ENCODE data around the gene LRRC45.
A peak's percentile ranks its signal among the peaks of the same experiment; 100 is the strongest.

Gene LRRC45

DNA sequence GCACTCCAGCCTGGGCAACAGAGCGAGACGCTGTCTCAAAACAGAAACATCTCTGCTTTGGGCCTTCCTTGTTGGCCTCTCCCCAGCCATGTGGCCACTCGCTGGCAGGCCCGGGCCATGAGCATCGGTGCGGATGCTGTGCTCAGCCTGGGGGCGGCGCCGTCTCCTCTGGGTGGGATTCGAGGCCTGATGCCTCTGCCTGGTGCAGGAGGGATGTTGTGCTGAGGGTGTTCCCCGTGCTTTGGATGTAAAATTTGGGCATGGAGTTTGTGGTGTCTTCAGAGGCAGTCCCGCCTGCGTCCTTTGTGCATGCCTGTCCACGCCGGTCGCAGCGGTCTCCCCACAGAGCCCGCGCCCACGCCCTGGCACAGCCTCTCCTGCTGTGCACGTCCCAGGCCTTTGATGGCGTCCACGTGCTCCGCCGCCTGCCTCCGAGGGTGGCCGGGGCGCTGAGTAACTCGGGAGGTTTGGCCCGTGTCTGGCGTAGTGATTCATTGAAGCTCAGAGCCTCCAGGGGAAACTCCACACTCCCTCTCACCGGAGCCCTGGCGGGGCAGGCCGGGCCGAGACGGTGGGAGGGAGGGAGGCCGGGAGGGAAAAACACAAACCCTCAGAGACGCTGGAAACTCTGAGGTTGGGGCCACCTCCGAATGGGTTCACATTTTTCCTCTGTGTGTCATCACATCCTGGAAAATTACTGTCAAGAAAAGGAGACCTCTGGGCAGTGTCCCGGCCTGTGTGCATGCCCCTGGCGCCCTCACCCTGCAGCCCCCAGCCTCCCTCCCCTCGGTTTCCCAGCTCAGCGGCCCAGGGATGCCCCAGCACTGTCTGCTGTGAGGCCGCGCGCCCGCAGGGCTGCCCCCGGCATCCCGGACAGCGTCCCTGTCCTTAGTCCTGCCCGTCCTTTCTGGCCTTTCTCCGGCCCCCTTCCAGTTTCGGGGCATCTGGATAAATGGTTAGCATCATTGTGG, 19.4 kb upstream of the LRRC45 start:
- Histone ChIP-seq H3K4me2 (ENCODE audit: insufficient read depth, low read length, poor library complexity, severe bottlenecking) (no peak overlapping the region), H2AFZ (ENCODE audit: low read length) (peak overlapping the region; percentile 70), H3K4ac (ENCODE audit: low read length) (no peak overlapping the region), H3K27me3 (ENCODE audit: control insufficient read depth in 3 of 3, insufficient read depth in 3 of 3, low read depth in 1 of 3, low read length in 3 of 3) (no peaks in the 10 kb centered on the region), H3K14ac (ENCODE audit: low read length) (no peak overlapping the region), H3K9me3 (replicated peaks in 1 of 2; ENCODE audit: control insufficient read depth in 2 of 2, insufficient read depth in 1 of 2, low read depth in 1 of 2, low read length in 2 of 2) (no peaks in the 10 kb centered on the region), H3K4me1 (ENCODE audit: control insufficient read depth in 2 of 2, insufficient read depth in 1 of 2, low read depth in 1 of 2, low read length in 2 of 2) (peaks cover 5 to 13% of the 10 kb centered on the region in 2 donors), H4K8ac (ENCODE audit: low read depth, low read length) (no peak overlapping the region), H3K27ac (replicated peaks; ENCODE audit: low read length) (peak overlapping the region; percentile 35), H2BK12ac (ENCODE audit: low read length) (no peak overlapping the region), H3K23ac (ENCODE audit: low read depth, low read length, poor library complexity) (peak overlapping the region; percentile 49), H3K9ac (ENCODE audit: low read depth, low read length, poor library complexity) (peak overlapping the region; percentile 73), H3K4me3 (ENCODE audit: low read length in 2 of 2) (no peak overlapping the region), H2BK120ac (ENCODE audit: low read depth, low read length) (no peak overlapping the region), H4K91ac (ENCODE audit: low read depth, low read length, poor library complexity) (no peak overlapping the region), H2BK15ac (ENCODE audit: low read length) (no peak overlapping the region), H3K18ac (ENCODE audit: low read length) (peak overlapping the region; percentile 60), H3K36me3 (replicated peaks in 1 of 2; ENCODE audit: control insufficient read depth in 2 of 2, insufficient read depth in 2 of 2, low read length in 2 of 2) (no peaks in the 10 kb centered on the region), H2BK5ac (ENCODE audit: low read length) (no peak overlapping the region), H3K79me1 (ENCODE audit: low read depth, low read length) (peaks cover 14% of the 10 kb centered on the region), H2AK5ac (ENCODE audit: low read depth, low read length) (no peak overlapping the region)
- DNase-seq (ENCODE audit: low spot score), result no peak
- WGBS, 2 donors (ENCODE audit: extremely low coverage in 2 of 2, insufficient read length in 2 of 2, insufficient replicate concordance in 1 of 2), result no CpG with 5 or more reads among the region's 53 CpGs

DNA sequence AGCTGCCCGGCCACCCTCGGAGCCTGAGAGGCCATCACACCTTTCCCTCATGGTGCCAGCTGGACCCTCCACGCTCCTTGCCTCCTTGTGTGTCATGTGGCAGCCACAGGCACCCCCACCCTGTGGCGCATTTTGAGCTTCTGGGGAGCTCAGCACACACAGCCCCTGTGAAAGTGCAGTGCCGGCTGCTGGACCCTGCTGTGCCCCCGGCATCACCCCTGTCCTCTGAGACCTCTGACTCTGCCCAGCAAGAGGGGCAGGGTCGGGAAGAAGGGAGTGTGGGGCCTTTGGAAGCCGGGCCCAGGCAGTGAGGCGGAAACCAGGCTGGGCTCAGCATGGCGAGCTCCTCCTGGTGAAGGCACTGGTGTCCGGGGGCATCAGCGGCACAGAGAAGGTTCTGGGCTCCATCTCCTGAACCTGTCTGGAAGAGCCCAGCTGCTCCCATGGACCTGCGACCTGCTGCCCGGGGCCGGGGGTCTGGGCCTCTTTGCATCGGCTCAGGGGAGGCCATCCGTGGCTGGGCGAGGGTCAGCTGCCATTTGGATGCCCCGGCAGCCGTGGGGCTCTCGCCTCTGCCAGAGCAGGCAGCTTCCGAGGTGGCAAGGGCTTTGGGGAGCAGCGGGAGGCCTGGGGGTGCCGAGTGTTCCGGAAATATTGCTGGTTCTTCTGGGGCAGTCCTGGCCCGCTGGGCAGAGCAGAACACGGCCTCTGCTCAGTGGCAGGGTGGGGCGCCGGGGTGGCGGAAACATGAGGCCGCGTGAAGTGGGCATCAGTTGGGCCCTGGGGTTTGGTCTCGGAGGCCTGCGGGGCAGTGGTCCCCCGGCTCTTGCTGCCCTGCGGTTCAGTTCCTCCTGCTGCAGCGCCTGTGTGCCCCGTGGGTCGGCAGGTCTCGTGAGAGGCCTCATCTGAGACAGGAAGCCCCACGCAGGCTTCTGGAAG, 18.3 kb upstream of the LRRC45 start:
- no peaks in the 10 kb centered on the region for H3K36me3 ChIP-seq (replicated peaks in 1 of 2; ENCODE audit: control insufficient read depth in 2 of 2, insufficient read depth in 2 of 2, low read length in 2 of 2)
- WGBS, 2 donors (ENCODE audit: extremely low coverage in 2 of 2, insufficient read length in 2 of 2, insufficient replicate concordance in 1 of 2), result no CpG with 5 or more reads among the region's 41 CpGs

DNA sequence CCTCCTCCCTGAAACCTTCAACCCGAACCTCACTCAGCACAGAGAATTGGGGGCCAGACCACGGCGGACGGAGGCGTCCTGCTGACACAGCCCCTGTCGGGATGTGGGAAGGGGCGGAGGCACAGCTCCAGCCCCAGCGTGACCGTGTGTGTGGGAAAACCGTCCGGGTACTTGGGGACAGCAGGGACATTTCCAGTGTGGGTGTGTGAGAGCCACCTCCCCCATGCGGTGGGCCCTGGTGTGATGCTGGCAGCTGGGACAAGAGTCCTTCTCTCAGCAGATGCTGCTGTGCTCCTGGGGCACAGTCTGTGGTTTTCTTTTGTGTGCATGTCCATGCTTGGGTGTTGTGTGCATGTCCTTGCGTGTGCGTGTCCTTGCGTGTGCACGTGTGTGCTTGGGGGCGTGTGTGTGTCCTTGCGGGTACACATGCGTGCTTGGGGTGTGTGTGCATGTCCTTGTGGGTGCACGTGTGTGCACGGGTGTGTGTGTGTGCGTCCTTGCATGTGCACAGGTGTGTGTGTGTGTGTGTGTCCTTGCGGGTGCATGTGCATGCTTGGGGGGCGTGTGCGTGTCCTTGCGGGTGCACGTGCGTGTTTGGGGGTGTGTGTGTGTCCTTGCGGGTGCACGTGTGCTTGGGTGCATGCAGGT, 17.3 kb upstream of the LRRC45 start:
- H3K27me3 ChIP-seq (ENCODE audit: control insufficient read depth in 3 of 3, insufficient read depth in 3 of 3, low read depth in 1 of 3, low read length in 3 of 3), result no peaks in the 10 kb centered on the region
- H3K23ac ChIP-seq (ENCODE audit: low read depth, low read length, poor library complexity), result peak overlapping the region; percentile 80
- H2BK15ac ChIP-seq (ENCODE audit: low read length), result no peak overlapping the region
- peak overlapping the region; percentile 48 for H4K8ac ChIP-seq (ENCODE audit: low read depth, low read length)
- peak overlapping the region; percentile 63 for H3K9ac ChIP-seq (ENCODE audit: low read depth, low read length, poor library complexity)
- H2BK120ac ChIP-seq (ENCODE audit: low read depth, low read length), result no peak overlapping the region
- H3K9me3 ChIP-seq (replicated peaks in 1 of 2; ENCODE audit: control insufficient read depth in 2 of 2, insufficient read depth in 1 of 2, low read depth in 1 of 2, low read length in 2 of 2), result no peaks in the 10 kb centered on the region
- peak overlapping the region; percentile 63 for H3K14ac ChIP-seq (ENCODE audit: low read length)
- WGBS, 2 donors (ENCODE audit: extremely low coverage in 2 of 2, insufficient read length in 2 of 2, insufficient replicate concordance in 1 of 2), result no CpG with 5 or more reads among the region's 30 CpGs
- H3K4ac ChIP-seq (ENCODE audit: low read length), result peak overlapping the region; percentile 37
- H3K36me3 ChIP-seq (replicated peaks in 1 of 2; ENCODE audit: control insufficient read depth in 2 of 2, insufficient read depth in 2 of 2, low read length in 2 of 2), result no peaks in the 10 kb centered on the region
- no peak overlapping the region for H2AFZ ChIP-seq (ENCODE audit: low read length)
- peak overlapping the region; percentile 75 for H2AK5ac ChIP-seq (ENCODE audit: low read depth, low read length)
- peaks cover 5 to 13% of the 10 kb centered on the region in 2 donors for H3K4me1 ChIP-seq (ENCODE audit: control insufficient read depth in 2 of 2, insufficient read depth in 1 of 2, low read depth in 1 of 2, low read length in 2 of 2)
- peak overlapping the region in 1 of 2 donors; percentile 63 for H3K4me3 ChIP-seq (ENCODE audit: low read length in 2 of 2)
- DNase-seq (ENCODE audit: low spot score), result no peak
- H4K91ac ChIP-seq (ENCODE audit: low read depth, low read length, poor library complexity), result no peak overlapping the region
- peak overlapping the region; percentile 12 for H3K27ac ChIP-seq (replicated peaks; ENCODE audit: low read length)
- H3K79me1 ChIP-seq (ENCODE audit: low read depth, low read length), result peaks cover 9% of the 10 kb centered on the region
- no peak overlapping the region for H3K4me2 ChIP-seq (ENCODE audit: insufficient read depth, low read length, poor library complexity, severe bottlenecking)
- H3K18ac ChIP-seq (ENCODE audit: low read length), result peak overlapping the region; percentile 13
- peak overlapping the region; percentile 13 for H2BK5ac ChIP-seq (ENCODE audit: low read length)
- peak overlapping the region; percentile 94 for H2BK12ac ChIP-seq (ENCODE audit: low read length)

More for the DNA sequence above, 18.3 kb upstream of the LRRC45 start:
- no peak overlapping the region for H2AFZ ChIP-seq (ENCODE audit: low read length)
- no peaks in the 10 kb centered on the region for H3K9me3 ChIP-seq (replicated peaks in 1 of 2; ENCODE audit: control insufficient read depth in 2 of 2, insufficient read depth in 1 of 2, low read depth in 1 of 2, low read length in 2 of 2)
- peaks cover 14% of the 10 kb centered on the region for H3K79me1 ChIP-seq (ENCODE audit: low read depth, low read length)
- peak overlapping the region; percentile 21 for H3K9ac ChIP-seq (ENCODE audit: low read depth, low read length, poor library complexity)
- no peak overlapping the region for H3K18ac ChIP-seq (ENCODE audit: low read length)
- no peak for DNase-seq (ENCODE audit: low spot score)
- H3K27ac ChIP-seq (replicated peaks; ENCODE audit: low read length), result no peak overlapping the region
- no peak overlapping the region for H2AK5ac ChIP-seq (ENCODE audit: low read depth, low read length)
- H3K14ac ChIP-seq (ENCODE audit: low read length), result peak overlapping the region; percentile 38
- H3K23ac ChIP-seq (ENCODE audit: low read depth, low read length, poor library complexity), result no peak overlapping the region
- H3K4me3 ChIP-seq (ENCODE audit: low read length in 2 of 2), result no peak overlapping the region
- H4K8ac ChIP-seq (ENCODE audit: low read depth, low read length), result no peak overlapping the region
- H3K4ac ChIP-seq (ENCODE audit: low read length), result no peak overlapping the region
- no peaks in the 10 kb centered on the region for H3K27me3 ChIP-seq (ENCODE audit: control insufficient read depth in 3 of 3, insufficient read depth in 3 of 3, low read depth in 1 of 3, low read length in 3 of 3)
- H2BK12ac ChIP-seq (ENCODE audit: low read length), result no peak overlapping the region
- H3K4me2 ChIP-seq (ENCODE audit: insufficient read depth, low read length, poor library complexity, severe bottlenecking), result no peak overlapping the region
- H4K91ac ChIP-seq (ENCODE audit: low read depth, low read length, poor library complexity), result no peak overlapping the region
- no peak overlapping the region for H2BK15ac ChIP-seq (ENCODE audit: low read length)
- H3K4me1 ChIP-seq (ENCODE audit: control insufficient read depth in 2 of 2, insufficient read depth in 1 of 2, low read depth in 1 of 2, low read length in 2 of 2), result peaks cover 5 to 13% of the 10 kb centered on the region in 2 donors
- no peak overlapping the region for H2BK120ac ChIP-seq (ENCODE audit: low read depth, low read length)
- H2BK5ac ChIP-seq (ENCODE audit: low read length), result peak overlapping the region; percentile 13
